HG02943 (cell line): ENCODE data around the gene SWI5.

Experiments
- ATAC-seq: cut with Tn5 transposase; IDR thresholded peaks from one replicate; pipeline ENCODE4 v1.9.1; 2021; ENCODE audit warnings: mild to moderate bottlenecking, low read depth, moderate library complexity; ENCODE audit not compliant: unreplicated experiment

SWI5 gene

DNA sequence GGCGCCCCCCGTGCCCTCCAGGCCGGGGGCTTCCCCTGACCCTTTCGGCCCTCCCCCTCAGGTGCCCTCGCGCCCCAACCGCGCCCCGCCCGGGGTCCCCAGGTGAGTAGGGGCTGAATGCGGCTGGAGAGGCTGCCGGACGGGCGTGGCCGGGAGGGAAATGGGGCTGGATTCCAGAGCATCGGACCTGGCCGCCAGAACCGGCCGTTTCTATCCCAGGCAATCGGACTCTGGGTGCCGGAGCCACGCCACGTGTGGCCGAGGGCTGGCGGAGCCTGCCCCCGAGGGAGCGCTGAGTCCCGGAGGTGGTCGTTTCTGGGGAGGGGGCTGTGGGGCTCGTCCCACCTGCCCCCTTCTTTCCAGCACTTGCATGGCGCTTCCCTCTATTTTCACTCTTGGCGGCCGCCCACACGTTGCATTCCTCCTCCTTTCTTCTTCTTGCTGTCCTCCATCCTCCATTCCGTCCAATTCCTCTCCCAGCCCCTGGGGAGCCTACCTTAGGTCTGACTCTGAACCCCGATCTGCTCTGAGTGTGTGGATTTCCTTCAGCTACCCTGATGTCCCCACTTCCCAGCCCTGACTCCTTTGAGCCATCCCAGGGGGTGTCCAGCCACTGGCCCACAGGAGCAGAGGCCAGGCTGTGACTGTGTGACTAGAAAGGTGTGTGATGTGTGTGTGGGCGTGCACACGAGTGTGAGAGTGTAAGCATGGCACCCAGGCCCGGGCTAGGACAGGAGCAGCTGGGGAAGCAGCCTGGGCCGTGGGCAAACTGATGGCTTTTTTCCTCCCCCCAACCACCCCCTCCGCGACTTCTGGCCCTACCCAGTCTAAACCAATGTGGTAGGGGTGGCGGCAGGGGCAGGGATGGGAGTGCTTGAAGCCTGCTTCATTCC, 25.0 kb upstream of the SWI5 start:
- no peak for ATAC-seq

DNA sequence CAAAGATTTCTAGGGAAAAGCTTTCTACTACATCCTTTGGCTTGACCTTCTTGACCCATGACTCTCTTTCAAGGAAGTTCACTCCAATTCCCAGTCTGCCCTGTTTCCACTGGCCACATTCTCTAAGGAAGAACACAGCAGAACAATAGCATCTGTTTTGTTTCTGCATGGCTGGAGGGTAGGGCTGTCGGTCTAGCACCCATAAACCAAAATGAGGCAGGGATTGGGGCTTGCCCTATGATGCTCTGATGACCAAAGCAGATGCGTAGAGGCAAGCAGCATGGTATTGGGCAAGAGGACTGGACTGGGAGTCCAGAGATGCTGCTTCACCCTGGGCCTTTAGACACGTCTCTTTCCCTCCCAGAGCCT, 24.4 kb upstream of the SWI5 start:
- no peak for ATAC-seq

DNA sequence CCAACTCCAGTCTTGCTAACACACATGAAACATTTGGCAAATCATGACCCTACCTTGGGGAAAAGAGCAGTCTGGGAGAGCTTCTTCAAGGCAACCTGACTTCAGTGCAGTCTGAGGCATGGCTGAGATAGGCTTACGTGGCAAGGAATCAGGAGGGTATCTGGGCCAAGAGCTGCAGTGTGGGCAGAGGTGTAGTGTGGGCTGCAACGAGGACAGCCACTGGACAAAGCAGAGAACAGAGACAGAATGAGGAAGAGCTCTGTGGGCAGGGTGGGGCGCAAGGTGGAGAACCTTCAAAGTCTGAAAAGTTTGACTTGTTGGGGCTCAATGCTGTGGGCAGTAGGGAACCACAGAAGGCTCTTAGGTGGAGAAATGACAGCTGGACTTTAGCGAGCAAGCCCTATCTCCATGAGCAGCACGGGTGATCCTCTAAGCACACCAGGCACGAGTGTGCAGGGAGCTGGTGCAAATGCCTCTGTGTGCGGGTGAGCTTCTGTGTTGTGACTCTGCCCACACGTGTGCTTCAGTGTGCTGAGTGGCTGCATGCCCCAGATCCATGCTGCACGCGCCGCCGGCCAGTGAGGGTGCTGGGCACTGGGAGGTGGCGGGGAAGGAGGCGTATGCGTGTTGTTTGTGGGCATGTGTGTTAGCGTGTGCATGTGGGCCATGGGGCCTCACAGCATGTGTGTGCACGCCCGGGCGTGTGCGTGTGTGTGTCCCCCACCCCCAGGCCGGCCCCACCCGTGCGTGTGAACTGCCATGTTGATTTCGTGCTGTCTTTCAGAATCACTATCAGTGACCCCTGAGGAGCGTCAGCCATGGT, 23.5 kb upstream of the SWI5 start:
- ATAC-seq: no peak

DNA sequence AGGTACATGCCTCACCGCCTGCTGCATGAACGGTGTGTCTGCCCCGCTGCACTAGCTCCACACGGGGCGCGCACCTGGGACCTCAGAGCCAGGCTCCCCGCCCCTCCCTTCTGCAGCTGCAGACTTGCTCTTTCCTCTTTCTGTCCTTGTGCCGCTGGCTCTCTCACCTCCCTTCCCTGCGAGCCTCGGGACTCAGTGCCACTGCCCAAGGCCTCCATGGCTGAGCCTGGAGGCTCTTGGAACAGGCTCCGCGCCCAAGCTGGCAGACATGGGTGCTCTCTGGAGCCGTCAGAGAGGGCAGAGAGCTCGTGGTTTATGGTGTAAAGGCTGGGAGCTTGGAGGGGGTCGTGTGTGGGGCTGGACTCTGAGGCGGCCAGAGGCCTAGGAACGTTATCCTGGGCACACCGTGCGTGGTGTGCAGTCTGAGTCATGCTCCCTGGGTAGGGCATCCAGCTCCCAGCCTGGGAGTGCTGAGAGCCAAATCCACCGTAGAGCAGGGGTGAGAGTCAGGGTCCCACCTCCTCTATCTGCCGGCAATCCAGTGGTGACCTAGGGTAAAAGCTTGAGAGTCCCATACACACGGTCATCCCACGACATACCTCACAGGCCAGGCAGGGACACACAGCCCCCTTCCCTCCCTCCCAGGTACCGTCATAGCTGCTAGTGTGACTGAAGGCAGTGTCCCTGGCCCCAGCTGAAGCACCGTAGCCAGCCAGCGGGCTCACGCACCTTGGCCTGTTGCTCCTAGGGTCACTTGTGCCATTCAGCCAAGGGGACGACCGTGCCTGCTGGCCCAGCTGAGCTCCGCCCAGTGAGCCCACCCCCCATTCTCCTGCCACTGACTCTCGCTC, 22.7 kb upstream of the SWI5 start:
- no peak for ATAC-seq

DNA sequence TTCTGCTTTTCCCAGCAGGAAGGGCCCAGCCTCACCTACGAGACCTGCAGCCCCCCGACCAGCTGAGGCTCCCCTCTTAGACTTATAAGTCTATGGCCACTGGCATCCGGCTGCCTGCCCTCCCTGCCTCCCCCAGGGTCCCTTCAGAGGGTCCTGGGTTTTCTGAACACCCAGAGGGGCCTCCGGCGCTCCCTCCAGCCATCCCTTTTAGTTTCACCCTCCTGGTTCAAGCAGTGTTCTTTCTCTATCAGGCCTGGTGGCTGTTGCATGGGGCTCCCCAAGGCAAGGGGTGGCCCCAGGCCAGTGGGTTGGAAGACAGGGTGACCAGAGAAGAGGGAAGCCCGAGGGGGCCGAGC, 22.1 kb upstream of the SWI5 start:
- ATAC-seq: no peak

DNA sequence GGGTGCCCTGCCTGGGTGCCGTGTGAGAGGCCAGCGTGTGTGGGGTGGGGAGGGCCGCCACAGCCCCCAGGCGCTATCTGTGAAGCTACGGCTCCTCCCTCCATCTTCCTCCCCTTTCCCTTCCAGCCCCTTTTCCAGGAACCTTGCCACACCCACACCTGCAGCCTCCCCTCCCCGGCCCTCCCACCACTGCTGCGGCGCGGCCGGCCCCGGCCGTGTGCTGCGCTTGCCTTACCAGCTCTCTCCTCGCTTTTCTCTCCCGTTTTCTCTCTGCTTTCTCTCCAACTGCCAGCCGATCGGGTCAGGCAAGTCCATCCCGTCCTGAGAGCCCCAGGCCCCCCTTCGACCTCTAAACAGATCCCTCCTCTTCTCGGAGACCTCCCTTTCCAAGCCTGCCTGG, 21.7 kb upstream of the SWI5 start:
- ATAC-seq: no peak

DNA sequence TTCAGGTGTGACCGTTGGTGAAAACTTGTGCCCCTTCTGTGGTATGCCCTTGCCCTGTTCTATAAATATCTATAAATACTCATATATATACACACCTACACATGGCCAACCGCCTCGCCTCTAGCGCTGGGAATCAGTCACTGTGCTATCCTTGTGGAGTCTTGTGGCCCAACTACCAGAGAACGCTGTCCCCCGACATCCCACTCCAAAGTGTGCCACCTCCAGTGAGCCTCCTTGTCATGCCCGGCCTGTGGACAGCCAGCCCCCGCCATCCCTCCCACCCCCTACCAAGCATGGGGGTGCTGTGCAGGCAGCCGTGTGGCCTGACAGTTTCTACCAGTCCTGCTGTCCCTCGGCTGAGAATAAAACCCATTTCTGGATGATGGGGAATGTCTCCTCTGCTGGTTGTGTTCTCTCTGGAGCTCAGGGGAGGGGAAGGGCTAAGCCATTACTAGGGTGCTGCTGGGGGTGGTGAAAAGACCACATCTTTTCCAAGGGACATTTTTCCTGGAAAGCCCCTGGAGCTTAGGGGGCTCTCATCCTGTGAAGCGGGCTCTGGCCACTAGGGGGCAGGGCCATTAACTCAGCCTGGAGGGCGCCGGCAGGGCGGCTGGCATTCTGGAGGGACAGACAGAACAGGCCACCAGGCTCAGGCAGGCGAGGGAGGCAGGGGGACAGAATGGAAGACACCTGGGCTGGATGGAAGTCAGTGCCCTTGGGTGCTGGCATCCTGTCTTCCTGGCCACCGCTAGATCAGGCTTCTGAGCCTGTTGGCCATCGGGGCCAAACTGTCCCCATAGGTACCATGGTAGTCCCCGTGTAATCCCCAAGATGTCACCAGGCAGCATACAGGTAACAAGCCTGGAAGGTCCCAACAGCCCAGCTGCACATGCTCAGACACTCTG, 21.0 kb upstream of the SWI5 start:
- no peak for ATAC-seq

DNA sequence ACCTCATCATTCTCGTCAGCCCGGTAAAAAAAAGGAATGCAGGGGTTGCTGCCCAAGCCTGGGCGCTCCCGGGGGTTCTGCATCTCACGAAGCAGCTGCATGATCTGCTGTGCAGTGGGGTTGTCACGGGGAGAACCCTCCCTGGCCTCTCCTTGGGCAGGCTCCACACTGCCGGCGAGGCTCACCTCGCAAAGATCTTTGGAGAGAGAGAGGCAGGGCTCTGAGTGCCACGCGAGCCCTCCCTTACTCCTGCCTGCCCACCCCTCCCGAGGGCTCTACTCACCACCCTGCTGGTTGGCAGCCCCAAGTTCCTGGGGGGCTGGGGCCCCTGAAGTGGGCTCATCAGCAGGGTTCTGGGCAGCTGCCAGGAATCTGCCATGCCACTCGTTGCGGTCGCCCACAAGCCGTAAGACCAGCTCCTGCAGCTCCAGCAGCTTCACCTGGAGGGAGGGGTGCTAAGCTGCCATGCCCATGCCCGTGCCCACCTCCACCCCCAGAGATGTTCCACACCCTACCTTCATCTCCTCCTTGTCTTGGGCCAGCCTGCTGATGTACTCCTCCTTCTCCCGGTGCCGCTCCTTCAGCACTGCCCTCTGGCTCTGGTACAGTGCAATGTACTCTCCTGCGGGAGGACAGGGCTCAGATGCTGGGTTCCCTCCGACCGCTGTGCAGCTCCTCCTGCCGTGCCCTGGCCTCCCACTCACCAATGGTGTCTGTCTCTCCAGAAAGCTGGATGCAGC, 18.8 kb upstream of the SWI5 start:
- ATAC-seq: no peak

DNA sequence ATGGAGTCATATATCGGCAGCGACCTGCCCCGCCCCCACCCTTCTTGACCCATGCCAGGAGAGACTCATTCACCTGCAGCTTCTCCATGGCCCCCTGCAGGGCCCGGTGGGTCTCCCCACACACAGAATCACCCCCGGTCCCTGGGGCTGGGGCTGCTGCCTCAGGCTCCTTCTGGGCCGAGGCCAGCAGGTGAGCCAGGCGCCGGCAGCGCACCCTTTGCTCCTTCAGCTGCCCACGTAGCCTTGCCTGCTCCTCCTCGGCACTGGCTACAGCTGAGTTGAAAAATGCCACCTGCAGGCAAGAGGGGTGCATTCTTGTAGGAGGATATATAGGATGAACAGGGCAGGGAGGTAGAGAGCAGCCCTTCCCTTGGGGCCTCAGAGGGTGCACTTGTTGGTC, 18.2 kb upstream of the SWI5 start:
- no peak for ATAC-seq

DNA sequence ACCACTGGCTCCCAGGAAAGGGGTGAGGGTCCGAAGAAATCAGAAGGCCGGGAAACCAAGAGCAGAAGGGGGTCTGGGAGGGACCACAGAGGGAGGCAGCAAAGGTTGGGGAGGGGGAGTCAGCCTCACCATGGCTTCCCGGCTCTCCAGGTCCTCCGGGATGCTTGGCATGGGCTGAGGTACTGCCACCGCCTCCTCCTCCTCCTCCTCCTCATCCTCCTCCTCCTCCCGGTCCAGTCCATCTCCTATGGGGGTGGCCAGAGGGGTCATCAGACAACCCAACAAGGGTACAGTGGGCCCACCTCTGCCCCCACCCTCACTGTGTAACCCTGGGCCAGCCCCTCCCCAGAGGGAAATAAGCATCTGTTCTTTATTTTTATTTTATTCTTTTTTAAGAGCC, 17.8 kb upstream of the SWI5 start:
- ATAC-seq: no peak

DNA sequence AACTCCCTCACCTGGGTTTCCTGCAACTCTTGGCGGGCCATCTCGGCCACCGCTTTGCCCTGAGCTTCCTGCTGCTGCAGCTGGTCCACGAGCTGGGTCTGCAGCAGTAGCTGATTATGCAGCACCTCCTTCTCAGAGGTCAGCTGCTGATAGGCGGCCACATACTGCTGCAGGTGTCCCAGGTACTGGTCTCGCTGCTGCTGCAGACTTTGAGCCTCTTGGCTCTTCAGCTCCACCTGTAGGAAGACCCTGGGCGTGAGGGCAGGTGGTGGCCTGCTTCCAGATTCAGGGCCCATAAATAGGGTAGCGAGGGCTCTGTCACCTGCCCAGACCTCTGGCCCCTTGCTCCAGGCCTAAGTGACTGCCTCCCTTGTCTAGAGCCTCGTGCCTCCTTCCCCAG, 16.9 kb upstream of the SWI5 start:
- ATAC-seq: no peak

DNA sequence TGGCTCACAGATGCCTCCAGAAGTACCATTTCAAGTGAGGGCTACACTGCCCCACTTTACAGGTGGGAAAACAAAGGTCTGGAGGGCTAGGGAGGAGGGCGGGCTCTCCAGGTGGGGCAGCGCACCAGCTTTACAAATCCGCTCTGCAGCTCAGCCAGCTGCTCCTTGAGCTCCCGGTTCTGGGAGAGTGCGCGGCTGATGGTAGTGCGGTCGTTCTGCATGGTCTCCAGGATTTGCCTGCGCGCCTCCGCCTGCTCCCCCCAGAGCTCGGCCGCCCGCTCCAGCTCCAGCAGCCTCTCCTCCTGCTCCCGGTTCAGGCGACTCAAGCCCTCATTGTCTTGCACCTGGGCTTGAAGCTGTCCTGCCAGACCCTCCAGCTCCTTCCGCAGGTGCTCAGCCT, 15.7 kb upstream of the SWI5 start:
- no peak for ATAC-seq

DNA sequence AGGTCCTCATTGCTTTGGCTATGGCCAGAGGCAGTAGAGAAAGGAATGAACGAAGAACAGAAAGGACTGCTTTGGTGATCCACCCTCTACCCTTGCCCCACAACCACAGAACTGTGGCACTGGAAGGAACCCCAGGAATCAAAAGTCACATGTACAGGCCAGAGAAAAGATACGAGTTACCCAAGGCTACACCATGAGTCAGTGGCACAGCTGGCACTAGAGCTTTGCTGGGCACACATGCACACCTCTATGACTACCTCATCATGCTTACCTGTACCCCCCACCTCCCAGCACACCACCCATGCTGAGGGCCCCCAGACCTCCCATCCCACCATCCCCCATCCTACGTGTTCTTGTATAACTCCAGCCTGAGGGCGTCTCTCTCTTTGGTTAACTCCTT, 13.4 kb upstream of the SWI5 start:
- ATAC-seq: no peak

DNA sequence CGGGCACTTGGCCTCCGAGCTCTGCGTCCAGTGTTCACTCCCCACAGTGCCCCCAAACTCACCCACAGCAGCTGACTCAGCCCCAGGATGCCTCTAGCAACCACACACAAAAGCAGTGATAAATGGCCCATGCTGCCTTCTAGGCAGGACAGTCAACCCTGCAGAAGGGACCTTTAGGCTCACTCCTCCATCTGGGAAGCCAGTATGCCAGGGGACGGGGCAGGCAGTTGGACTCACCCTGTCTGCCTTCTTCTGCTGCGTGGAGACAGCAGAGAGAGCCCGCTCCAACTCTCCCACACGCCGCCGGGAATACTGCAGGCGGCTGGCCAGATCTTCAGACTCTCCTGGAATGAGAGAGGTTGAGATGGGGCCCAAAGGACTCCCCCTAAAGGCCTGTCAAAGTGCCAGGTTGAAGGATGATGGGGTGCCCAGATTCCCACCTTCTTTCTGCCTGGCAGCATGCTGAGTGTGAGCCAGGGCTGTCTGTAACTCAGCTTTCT, 10.7 kb upstream of the SWI5 start:
- no peak for ATAC-seq

DNA sequence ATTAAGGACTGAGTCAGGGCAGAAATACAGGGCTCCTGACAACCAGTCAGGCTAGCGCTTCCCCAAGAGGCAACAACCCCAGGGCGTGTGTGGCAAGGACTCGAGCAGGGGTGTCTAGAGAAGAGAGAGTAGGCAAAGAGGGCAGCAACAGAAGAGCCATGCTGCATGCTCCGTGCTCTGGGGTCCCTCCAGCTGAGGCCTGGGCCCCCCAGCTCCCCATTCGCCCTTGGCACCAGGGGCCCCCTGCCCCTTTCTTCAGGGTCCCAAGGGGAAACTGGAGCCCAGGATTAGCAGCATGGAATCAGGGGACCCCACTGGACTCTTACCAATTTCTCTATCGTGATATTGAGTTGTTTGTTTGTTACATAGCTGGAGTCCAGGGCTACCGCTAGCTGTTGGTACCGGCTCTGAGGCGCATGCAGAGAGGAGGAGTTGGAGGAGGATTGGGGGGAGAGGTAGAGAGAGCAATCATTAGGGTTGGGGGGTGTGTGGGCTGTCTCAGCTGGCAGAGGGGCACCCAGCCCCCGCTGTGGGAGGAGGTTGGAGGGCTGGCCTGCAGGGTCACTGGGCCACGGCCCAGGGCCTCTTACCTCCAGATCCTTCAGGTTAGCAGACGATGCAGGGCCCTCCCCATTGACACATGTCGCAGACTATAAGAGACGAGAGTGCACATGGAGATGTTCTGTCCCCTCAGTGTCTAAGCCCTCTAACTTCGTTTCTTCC, 9.0 kb upstream of the SWI5 start:
- no peak for ATAC-seq

DNA sequence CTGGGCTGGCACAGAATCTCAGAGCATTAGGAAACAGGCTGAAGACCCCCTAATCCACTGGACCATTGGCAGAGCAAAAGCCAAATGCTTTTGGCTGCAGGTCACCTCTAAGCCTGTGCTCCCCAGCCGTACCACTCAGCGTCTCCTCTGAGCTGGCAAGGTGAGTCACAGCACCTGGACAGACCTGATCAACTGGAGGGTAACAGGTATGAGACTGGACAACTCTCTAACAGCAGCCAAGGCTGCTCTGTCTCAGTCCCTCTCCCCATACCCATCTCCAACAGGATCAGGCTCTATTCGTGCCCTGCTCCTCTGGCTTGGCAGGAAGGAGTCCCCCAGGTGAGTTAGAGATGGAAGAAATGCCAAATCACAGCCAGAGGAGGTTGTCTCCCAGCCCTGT, 5.0 kb upstream of the SWI5 start:
- ATAC-seq: no peak

DNA sequence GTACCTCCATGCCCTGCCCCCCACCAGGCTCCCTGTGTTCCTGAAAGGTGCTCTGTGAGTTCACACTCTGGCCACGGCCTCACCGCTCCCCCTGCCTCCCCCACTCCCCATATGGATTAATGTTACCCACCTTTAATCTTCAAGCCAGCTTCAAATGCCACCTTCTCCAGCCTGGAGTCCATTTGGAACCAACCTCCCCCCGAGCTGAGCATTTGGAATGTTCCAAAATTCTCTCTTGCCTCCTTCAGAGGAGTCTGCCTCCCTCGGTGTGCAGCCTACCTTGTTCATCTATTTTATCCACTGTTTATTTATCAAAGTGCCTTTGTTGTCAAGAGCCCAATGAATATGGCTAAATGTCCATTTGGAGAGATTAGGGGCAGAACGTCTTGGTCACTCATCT, 4.6 kb upstream of the SWI5 start:
- ATAC-seq: no peak

DNA sequence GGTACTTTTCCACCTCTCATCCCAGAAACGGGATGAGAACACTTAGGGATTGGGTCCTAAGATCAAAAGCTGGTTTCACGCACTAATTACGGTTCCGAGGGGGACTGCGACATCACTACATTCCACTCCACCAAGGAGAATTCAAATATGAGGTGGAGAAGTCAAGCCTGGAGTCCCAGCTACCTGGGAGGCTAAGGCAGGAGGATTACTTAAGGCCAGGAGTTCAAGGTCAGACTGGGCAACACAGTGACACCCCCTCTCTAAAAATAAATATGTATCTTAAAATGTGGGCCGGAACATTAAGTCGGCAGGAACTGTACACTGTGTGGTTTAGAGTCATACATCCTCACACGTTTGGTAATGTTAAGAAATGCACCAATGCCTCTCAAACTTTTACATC, 1.8 kb upstream of the SWI5 start:
- ATAC-seq: no peak
